Left lung (tissue), 10 donors: ENCODE measurements around the gene TOR1AIP1. TPM values are rescaled to one million over a fixed set of nuclear protein-coding genes. Genes with fewer than 3 reads are reported as not detected.

Source experiments
- ATAC-seq: fragments of 200-7000 bp; cut with Tn5 transposase; one replicate; pipeline ENCODE4 v1.9.1; 2020; ENCODE audit warnings: moderate library complexity
- DNase-seq, 4 donors: peaks; one replicate each; pipeline ENCODE4 v3.0.0-alpha.2; 2013 to 2020
- H3K27ac ChIP-seq, 2 donors: fragments of 200-600 bp; sonication (generic) in 1 of 2; one replicate each; pipeline versions ENCODE4 v1.5.0 to v1.8.0; 2020 to 2021
- H3K27me3 ChIP-seq, 2 donors: fragments of 200-600 bp; sonication (generic) in 1 of 2; one replicate each; pipeline versions ENCODE4 v1.5.0 to v1.8.0; 2020 to 2021
- H3K36me3 ChIP-seq, 2 donors: fragments of 200-600 bp; sonication (generic) in 1 of 2; one replicate each; pipeline versions ENCODE4 v1.5.0 to v1.8.0; 2020 to 2021
- H3K4me1 ChIP-seq, 2 donors: fragments of 200-600 bp; one replicate each; pipeline ENCODE4 v1.8.0; 2021
- H3K4me3 ChIP-seq, 2 donors: fragments of 200-600 bp; sonication (generic) in 1 of 2; one replicate each; pipeline versions ENCODE4 v1.5.0 to v1.8.0; 2020 to 2021; ENCODE audit warnings: mild to moderate bottlenecking in 1 of 2
- H3K9me3 ChIP-seq, 2 donors: fragments of 200-600 bp; sonication (generic) in 1 of 2; one replicate each; pipeline versions ENCODE4 v1.5.0 to v1.8.0; 2020 to 2021
- CTCF ChIP-seq, 2 donors: fragments of 200-600 bp; sonication (generic) in 1 of 2; IDR thresholded peaks; one replicate each; pipeline versions ENCODE4 v1.5.0 to v1.8.0; 2021; ENCODE audit warnings: antibody characterized with exemption in 2 of 2
- intact Hi-C, 2 donors: fragments of 100-400 bp; cut with DNase I; formaldehyde crosslinking; loops; one replicate each; pipeline versions ENCODE4 v1.11.2 to v1.14.2; 2022
- polyA plus RNA-seq, 6 donors: library from polyadenylated mRNA; unstranded; fragments of 120-200 nt; gene quantifications; one replicate each; pipeline ENCODE4 v1.2.1, GENCODE V29; 2013; ENCODE audit not compliant: insufficient read length in 6 of 6
- total RNA-seq, 2 donors: library from RNA; stranded (reverse); fragmentation: NEBNext Ultra II Directional; extraction: Animal tissue kit (Norgen Biotek cat#: 25700); gene quantifications; one replicate each; pipeline ENCODE4 v1.2.1, GENCODE V29; 2021
- donor health status: DM: no; HTN: yes; CAD: no.
- donor health status: DM: no; HTN: no; CAD: no.

Gene TOR1AIP1
- total and polyA plus RNA-seq, 8 donors, result 48.6 to 77.0 (median 62.8) TPM

GRCh38 chr1:179921981-179922872 lies 40.1 kb downstream of the TOR1AIP1 start:
- ATAC-seq (no peak), DNase-seq (no peak)
- intact Hi-C loops, result no loop called here

GRCh38 chr1:179923029-179923428 lies 40.9 kb downstream of the TOR1AIP1 start:
- ATAC-seq, result no peak
- peaks cover 0 to 43% of the 10 kb centered on the region in 2 donors for H3K36me3 ChIP-seq
- H3K4me3 ChIP-seq, result no peak overlapping the region
- intact Hi-C loops, result no loop called here
- DNase-seq, result no peak
- H3K9me3 ChIP-seq, result no peaks in the 10 kb centered on the region
- no peak overlapping the region for H3K27ac ChIP-seq
- peaks cover 0 to 6% of the 10 kb centered on the region in 2 donors for H3K4me1 ChIP-seq
- no peak for TF ChIP-seq CTCF (IDR thresholded peaks at IDR 0.05)
- no peaks in the 10 kb centered on the region for H3K27me3 ChIP-seq

More at GRCh38 chr1:179921981-179922872, 40.1 kb downstream of the TOR1AIP1 start:
- Histone ChIP-seq H3K4me1 (peaks cover 0 to 6% of the 10 kb centered on the region in 2 donors), H3K36me3 (peaks cover 0 to 51% of the 10 kb centered on the region in 2 donors), H3K27me3 (no peaks in the 10 kb centered on the region), H3K4me3 (no peak overlapping the region), H3K9me3 (no peaks in the 10 kb centered on the region), H3K27ac (no peak overlapping the region)
- TF ChIP-seq CTCF (IDR thresholded peaks at IDR 0.05), result no peak

GRCh38 chr1:179924268-179924667 lies 42.2 kb downstream of the TOR1AIP1 start:
- Histone ChIP-seq H3K4me3 (no peak overlapping the region), H3K27me3 (no peaks in the 10 kb centered on the region), H3K36me3 (peaks cover 0 to 31% of the 10 kb centered on the region in 2 donors), H3K27ac (no peak overlapping the region), H3K9me3 (no peaks in the 10 kb centered on the region), H3K4me1 (peaks cover 0 to 6% of the 10 kb centered on the region in 2 donors)
- TF ChIP-seq CTCF (IDR thresholded peaks at IDR 0.05), result no peak
- intact Hi-C loops, result no loop called here
- no peak for DNase-seq
- ATAC-seq, result no peak

- Histone ChIP-seq H3K27me3 (no peaks in the 10 kb centered on the region), H3K4me3 (no peak overlapping the region), H3K27ac (no peak overlapping the region), H3K9me3 (no peaks in the 10 kb centered on the region), H3K36me3 (peaks cover 0 to 21% of the 10 kb centered on the region in 2 donors), H3K4me1 (peaks cover 0 to 6% of the 10 kb centered on the region in 2 donors)
- ATAC-seq, result no peak
- no peak for TF ChIP-seq CTCF (IDR thresholded peaks at IDR 0.05)
- intact Hi-C loops, result no loop called here
- DNase-seq, result no peak
These were observed 43.2 kb downstream of the TOR1AIP1 start for GRCh38 chr1:179925302-179925701.
